ACC112 (cell line): Measurements from ENCODE around the gene PJA2.

Experiments
- H2AFZ ChIP-seq: fragments of 200-600 bp; sonication (generic); one replicate; pipeline ENCODE4 v1.6.0; 2017; ENCODE audit warnings: antibody characterized with exemption, low read length; ENCODE audit not compliant: unreplicated experiment
- H3K27ac ChIP-seq: fragments of 200-600 bp; sonication (generic); 2 replicates; pipeline ENCODE4 v1.5.1; 2014; ENCODE audit warnings: low read depth, mild to moderate bottlenecking, antibody characterized with exemption, low read length, moderate library complexity
- H3K27me3 ChIP-seq: fragments of 200-600 bp; sonication (generic); 2 replicates; pipeline ENCODE4 v1.6.1; 2014; ENCODE audit warnings: mild to moderate bottlenecking, antibody characterized with exemption, low read length, moderate library complexity, mixed read lengths; ENCODE audit not compliant: insufficient read depth
- H3K36me3 ChIP-seq: fragments of 200-600 bp; sonication (generic); 2 replicates; pipeline ENCODE4 v1.6.1; 2016; ENCODE audit warnings: mild to moderate bottlenecking, antibody characterized with exemption, low read length, moderate library complexity, mixed read lengths; ENCODE audit not compliant: insufficient read depth
- H3K4me1 ChIP-seq: fragments of 200-600 bp; sonication (generic); one replicate; pipeline ENCODE4 v1.6.1; 2016; ENCODE audit warnings: low read length, mixed read lengths; ENCODE audit not compliant: insufficient read depth, unreplicated experiment, control insufficient read depth
- H3K4me3 ChIP-seq: fragments of 200-600 bp; sonication (generic); 2 replicates; pipeline ENCODE4 v1.5.1; 2014; ENCODE audit warnings: mild to moderate bottlenecking, low read depth, low read length
- H3K79me2 ChIP-seq: fragments of 200-600 bp; sonication (generic); one replicate; pipeline ENCODE4 v1.6.0; 2016; ENCODE audit warnings: low read length; ENCODE audit not compliant: control insufficient read depth, unreplicated experiment, insufficient read depth

PJA2 gene

DNA sequence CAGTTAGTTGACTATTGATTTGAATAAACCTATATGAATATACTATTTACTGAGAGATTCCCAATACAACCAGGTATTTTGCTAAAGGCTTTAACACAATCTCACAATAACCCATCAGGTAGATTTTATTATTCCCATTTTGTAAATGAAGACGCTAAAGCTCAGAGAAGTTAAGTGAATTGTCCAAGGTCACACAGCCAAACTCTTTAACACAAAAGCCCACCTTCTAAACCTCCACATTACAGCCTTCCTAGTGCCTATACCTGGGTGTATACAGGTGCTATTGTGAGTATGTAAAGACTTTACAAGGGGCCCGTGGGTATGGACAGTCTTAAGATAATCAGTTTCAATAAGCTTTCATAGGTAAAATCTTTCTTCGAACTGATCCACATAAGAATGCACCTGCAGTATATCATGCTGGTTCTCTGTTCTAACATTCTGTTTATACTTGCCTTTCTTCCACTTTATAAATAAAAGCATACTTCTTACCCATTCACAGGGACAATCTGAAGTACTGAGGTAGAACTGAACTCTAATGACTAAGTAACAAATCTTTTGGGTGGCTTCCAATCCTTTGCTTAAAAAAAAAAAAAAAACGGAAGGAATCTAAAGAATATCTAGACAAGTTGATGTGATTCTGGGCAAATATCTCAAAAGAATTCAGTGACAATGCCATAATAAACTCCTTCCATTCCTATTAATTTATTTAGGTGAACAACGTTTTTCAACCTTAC lies 59.1 kb downstream of the PJA2 start:
- no peaks in the 10 kb centered on the region for H3K79me2 ChIP-seq
- H3K36me3 ChIP-seq = peaks cover 30% of the 10 kb centered on the region
- H2AFZ ChIP-seq = no peak overlapping the region

DNA sequence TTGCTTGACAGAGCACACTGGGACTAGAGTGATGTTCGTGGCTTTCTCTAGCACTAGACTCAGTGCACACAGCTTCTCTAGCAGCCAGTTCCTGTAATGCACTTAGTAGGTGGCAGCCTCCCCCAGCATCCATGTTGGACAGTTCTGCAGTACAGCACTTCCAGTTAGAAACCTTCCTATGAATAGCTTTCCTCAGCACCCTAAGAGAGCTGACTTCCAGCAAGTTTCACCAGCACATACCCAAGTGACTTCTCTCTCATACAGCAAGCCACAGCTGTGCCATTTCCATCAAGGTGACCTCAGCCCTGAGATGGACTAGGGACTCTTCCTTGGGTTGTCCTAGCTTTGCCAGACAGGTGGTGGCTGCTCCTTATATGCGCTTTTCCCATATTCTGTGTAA lies 60.4 kb downstream of the PJA2 start:
- Histone ChIP-seq H3K79me2 (no peaks in the 10 kb centered on the region), H3K27me3 (no peaks in the 10 kb centered on the region), H3K4me3 (no peak overlapping the region), H3K36me3 (peaks cover 28% of the 10 kb centered on the region; the same call in 1 of the 2 replicates), H2AFZ (no peak overlapping the region), H3K27ac (no peak overlapping the region), H3K4me1 (no peaks in the 10 kb centered on the region)

More for the DNA sequence above, 59.1 kb downstream of the PJA2 start:
- Histone ChIP-seq H3K27me3 (no peaks in the 10 kb centered on the region), H3K4me3 (no peak overlapping the region), H3K4me1 (no peaks in the 10 kb centered on the region), H3K27ac (no peak overlapping the region)

DNA sequence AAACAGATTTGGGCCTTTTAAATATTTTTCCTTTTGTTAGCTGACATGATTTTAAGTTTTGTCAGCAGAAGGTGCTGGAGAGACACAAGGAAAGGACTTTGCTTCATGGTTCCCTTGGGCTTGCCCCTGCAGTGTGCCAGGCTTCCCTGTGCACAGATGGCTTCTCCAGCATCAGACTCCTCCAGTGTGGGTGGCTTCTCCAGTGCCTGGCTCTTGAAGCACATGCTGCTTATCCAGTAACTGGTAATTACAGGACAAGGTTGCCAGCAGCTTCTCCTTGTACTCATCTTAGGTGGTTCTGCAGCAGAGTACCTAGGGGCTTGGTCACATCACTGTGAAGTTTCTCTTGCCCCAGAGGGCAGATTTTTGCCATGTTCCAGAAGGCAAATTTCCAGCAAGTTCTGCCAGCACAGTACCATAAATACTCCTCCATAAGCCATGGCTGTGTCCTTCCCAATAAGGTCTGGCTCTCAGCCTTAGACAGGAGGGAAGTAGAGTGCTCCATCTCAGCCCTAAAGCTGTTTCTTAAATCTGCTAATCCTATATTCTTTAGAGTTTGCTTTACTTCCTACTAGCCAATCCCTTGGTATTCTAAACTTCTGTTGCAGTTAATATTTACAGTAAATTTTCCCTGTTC lies 62.4 kb downstream of the PJA2 start:
- Histone ChIP-seq H3K79me2 (no peaks in the 10 kb centered on the region), H3K4me3 (no peak overlapping the region)

DNA sequence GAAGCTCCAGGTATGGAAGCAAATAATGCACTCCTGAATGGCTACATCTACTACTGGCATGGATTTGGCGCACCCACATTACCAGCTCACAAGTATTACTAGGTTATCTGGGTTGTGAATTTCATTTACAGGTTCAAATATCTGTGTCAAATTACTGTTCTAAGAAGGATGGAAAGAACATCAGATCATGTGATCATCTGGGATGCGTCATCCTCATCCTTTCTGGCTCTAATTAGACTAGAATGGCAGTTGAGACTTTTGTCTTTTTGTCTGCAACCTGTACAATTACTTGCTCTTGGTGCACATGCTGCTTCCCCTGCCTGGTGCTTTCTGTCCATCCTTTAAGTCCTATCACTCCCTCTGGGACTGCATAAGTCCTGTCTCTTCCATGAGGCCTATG lies 64.1 kb downstream of the PJA2 start:
- Histone ChIP-seq H2AFZ (no peak overlapping the region), H3K27me3 (no peaks in the 10 kb centered on the region), H3K4me1 (no peaks in the 10 kb centered on the region), H3K27ac (no peak overlapping the region), H3K4me3 (no peak overlapping the region), H3K79me2 (no peaks in the 10 kb centered on the region), H3K36me3 (peaks cover 31% of the 10 kb centered on the region)

More for the DNA sequence above, 62.4 kb downstream of the PJA2 start:
- H2AFZ ChIP-seq = no peak overlapping the region
- no peaks in the 10 kb centered on the region for H3K4me1 ChIP-seq
- peaks cover 35% of the 10 kb centered on the region for H3K36me3 ChIP-seq
- no peaks in the 10 kb centered on the region for H3K27me3 ChIP-seq
- no peak overlapping the region for H3K27ac ChIP-seq

DNA sequence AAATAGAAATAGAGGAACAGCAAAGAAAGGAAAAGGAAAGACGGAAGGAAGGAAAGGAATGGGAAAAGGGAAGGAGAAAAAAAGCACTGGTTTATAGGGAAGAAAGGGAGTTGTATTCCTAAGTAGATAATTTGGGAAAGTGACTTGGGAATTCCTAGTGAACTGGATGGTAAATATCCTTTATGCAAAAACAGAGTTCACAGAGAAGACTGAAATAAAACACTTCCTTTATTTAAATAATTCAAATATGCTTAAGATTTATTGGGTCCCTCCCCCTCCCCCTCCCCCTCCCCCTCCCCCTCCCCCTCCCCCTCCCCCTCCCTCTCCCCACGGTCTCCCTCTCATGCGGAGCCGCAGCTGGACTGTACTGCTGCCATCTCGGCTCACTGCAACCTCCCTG lies 69.4 kb downstream of the PJA2 start:
- Histone ChIP-seq H3K4me1 (no peaks in the 10 kb centered on the region), H3K79me2 (no peaks in the 10 kb centered on the region), H3K36me3 (peaks cover 33% of the 10 kb centered on the region), H2AFZ (no peak overlapping the region), H3K27ac (no peak overlapping the region), H3K4me3 (no peak overlapping the region), H3K27me3 (no peaks in the 10 kb centered on the region)

DNA sequence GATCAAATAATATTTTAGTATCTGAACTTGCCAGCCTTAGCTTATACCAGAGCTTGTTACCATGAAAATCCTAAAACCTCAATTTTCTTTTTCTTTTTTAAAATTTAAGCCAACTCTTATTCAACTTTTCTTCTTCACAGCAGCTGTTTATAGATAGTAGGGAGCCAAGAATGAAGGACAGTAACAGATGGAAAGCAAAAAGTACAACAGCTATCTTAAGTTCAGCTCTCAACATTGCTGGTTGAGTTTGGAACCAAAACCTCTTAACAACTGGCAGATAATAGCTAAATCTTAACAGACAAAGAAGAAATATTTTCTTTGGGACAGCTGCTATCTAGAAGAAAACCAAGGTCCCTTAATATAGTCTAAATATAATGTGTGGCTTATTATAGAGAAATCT lies 74.7 kb downstream of the PJA2 start:
- Histone ChIP-seq H2AFZ (no peak overlapping the region), H3K27me3 (no peaks in the 10 kb centered on the region), H3K79me2 (no peaks in the 10 kb centered on the region), H3K4me1 (no peaks in the 10 kb centered on the region), H3K4me3 (no peak overlapping the region), H3K36me3 (peaks cover 23% of the 10 kb centered on the region), H3K27ac (no peak overlapping the region)

DNA sequence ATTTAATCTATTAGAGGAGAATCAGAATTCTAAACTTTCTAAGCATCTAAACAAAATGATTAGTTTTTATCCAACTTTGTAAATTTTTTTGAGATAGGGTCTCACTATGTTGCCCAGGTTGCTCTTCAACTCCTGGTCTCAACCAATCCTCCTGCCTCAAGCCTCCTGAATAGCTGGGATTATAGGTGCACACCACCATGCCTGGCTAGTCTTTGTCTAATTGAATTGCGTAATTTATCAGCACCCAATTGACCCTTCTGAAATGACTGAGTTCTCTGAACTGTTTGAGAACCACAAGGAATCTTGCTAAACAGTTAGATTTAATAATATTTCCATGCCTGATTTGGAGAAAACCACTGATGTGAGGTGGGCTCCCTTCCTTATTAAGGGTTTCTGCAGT lies 75.7 kb downstream of the PJA2 start:
- Histone ChIP-seq H3K4me1 (peaks cover 8% of the 10 kb centered on the region), H3K27ac (no peak overlapping the region), H2AFZ (no peak overlapping the region), H3K36me3 (peaks cover 18% of the 10 kb centered on the region; the same call in 1 of the 2 replicates), H3K79me2 (no peaks in the 10 kb centered on the region), H3K4me3 (no peak overlapping the region), H3K27me3 (no peaks in the 10 kb centered on the region)

DNA sequence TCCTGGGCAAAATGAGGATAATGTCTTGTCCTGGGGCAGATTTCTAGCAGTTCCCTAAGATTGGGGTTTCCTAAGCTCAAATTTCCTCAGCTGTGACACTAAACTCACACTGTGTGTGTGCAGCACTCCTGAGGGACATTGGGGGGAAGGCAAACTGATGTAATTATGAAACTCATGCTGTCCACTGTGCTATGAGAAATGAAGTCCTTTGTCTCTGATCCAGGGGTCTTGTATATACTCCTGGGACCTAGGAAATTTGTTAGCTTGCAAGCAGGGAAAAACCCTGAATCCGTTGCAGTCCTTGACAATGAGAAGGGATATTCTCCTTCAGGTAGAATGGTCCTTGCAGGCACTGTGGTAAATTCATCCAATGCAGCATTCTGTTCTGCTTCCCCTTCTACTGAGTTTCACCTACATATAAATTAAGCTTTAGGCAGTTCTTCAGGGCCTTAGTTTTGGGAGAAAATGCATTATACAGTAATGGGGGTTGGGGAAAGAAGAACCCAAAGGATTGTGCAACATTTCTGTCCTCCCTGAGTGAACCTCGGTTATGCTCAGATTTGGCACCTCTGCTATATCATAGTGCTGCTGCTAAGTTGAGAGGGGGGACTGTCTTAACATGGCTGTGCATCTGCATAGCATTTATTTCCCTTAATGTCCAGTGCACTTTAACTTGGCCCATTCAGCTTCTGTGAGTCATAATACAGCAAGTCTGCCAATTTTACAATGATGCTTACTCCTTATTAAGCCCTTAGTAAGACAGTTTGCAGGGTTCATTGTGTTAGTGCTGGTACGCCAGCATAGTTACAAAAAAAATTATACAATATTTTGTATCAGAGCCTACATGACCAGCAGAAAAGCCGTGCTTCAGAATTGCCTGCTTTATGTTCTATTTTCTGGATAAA lies 80.2 kb downstream of the PJA2 start:
- Histone ChIP-seq H3K27ac (no peak overlapping the region), H3K27me3 (no peaks in the 10 kb centered on the region), H2AFZ (no peak overlapping the region), H3K4me3 (no peak overlapping the region), H3K79me2 (no peaks in the 10 kb centered on the region), H3K36me3 (no peaks in the 10 kb centered on the region), H3K4me1 (peaks cover 14% of the 10 kb centered on the region)

DNA sequence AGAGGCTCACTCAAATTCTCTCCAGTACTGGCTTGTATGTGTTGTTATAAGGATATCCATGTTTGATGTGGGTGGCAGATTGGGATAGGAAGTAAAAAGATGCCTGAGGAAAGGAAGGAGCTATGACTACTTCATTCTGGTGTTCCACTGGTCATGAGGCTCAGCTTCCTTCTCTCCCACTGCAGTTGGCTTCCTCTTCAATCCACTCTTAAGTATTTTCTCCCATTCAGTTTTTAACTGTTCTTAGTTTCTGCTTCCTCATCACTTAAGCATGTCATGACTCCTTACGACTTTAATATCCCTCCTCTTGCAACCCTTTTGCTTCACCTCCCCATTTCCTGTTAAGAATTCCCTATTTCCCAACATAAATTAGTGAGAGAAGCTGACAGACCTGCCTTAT lies 81.1 kb downstream of the PJA2 start:
- Histone ChIP-seq H3K36me3 (no peaks in the 10 kb centered on the region), H3K4me3 (no peak overlapping the region), H3K27me3 (no peaks in the 10 kb centered on the region), H3K27ac (no peak overlapping the region), H3K79me2 (no peaks in the 10 kb centered on the region), H2AFZ (no peak overlapping the region), H3K4me1 (peaks cover 14% of the 10 kb centered on the region)

DNA sequence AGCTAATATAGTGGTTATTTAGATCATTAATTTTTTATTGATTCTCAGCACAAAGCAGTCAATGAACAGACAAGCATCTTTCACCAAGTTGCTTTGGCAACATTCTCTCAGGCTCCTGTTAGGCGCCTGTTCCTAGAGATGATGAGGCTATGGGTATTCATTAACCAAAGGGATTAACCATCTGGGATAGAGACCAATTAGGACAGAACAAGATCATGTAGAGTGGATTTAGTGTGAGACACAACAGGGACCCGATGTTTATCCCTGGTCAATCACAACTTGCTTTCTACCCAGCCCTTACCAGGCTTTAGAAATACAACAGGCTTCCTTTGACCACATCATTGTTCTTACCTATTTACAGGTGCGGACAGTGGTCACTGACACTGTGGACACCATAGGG lies 82.2 kb downstream of the PJA2 start:
- H3K4me1 ChIP-seq = peaks cover 14% of the 10 kb centered on the region
- H3K4me3 ChIP-seq = no peak overlapping the region
- H2AFZ ChIP-seq = no peak overlapping the region
- no peaks in the 10 kb centered on the region for H3K79me2 ChIP-seq
- H3K27me3 ChIP-seq = no peaks in the 10 kb centered on the region
- no peak overlapping the region for H3K27ac ChIP-seq
- H3K36me3 ChIP-seq = no peaks in the 10 kb centered on the region
